ENCODE measurements around the gene ARHGAP25. TPM values are rescaled to one million over a fixed set of nuclear protein-coding genes. Genes with fewer than 3 reads are reported as not detected.

ARHGAP25 gene
- total and polyA plus RNA-seq, 2 donors (not counting 3 experiments of a cell fraction or from before 2014, with no cell fraction given), result 0.50 to 2.0 TPM

DNA sequence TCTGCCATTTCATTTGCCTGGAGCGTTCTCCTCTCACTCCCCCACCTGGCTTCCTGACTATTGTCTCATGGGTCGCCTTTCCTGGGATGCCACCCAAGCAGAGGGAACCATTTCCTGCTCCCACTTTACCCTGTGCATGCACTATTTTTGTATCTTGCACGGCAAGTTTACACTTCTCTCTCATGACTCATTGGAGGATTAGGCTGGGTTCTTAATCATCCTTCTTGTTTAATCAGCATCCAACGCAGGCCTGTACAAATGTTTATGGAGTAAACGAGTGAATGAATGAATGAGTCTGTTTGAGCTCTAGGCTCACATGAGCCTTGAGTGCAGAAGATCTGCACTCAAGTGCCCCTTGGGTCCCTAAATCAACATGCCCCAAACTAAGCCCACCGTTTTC, 3.8 kb upstream of the ARHGAP25 start:
- Histone ChIP-seq H3K36me3 (ENCODE audit: control insufficient read depth in 2 of 2, extremely low read depth in 1 of 2, insufficient read depth in 2 of 2, low read length in 2 of 2) (no peaks in the 10 kb centered on the region), H3K4me2 (ENCODE audit: insufficient read depth, low read length) (no peak overlapping the region), H3K79me2 (ENCODE audit: control insufficient read depth, insufficient read depth, low read length) (no peaks in the 10 kb centered on the region), H3K27me3 (ENCODE audit: control insufficient read depth in 2 of 2, insufficient read depth in 2 of 2, low read length in 2 of 2) (peaks cover 27 to 28% of the 10 kb centered on the region in 2 experiments), H3K4me1 (ENCODE audit: control insufficient read depth, extremely low read depth, insufficient read depth, low read length) (no peaks in the 10 kb centered on the region), H4K20me1 (replicated peaks; ENCODE audit: control insufficient read depth, extremely low read depth, insufficient read depth, low read length) (no peaks in the 10 kb centered on the region), H3K9me3 (replicated peaks; ENCODE audit: control insufficient read depth, insufficient read depth, low read length) (no peaks in the 10 kb centered on the region), H2AFZ (ENCODE audit: low read depth, low read length) (no peak overlapping the region), H3K9me1 (replicated peaks; ENCODE audit: control insufficient read depth, extremely low read depth, insufficient read depth, low read length) (no peaks in the 10 kb centered on the region), H3K27ac (ENCODE audit: insufficient read depth, low read depth, low read length) (no peak overlapping the region), H3K4me3 (replicated peaks in 1 of 3; ENCODE audit: insufficient read depth in 1 of 3, low read depth in 1 of 3, low read length in 3 of 3) (no peak overlapping the region), H3K9ac (replicated peaks; ENCODE audit: extremely low read depth, insufficient read depth, low read length) (no peak overlapping the region)
- ChIA-PET CTCF (interaction anchor here (1.1 kb wide), 1 partner anchor 243 kb away, joined by 3 read pairs; no protein-coding TSS in a partner anchor), POLR2A (no interaction called here)
- dilution Hi-C loops (cut with MboI; ENCODE audit: extremely low pct_ligation_motif_present, low sequenced_read_pairs), result loop anchor here (25.0 kb wide), 1 partner anchor 206 kb away; no protein-coding TSS in a partner anchor
- TF ChIP-seq POLR2A (IDR thresholded peaks at IDR 0.05; ENCODE audit: low read depth, low read length) (no peak), GATA2 (IDR thresholded peaks at IDR 0.05; ENCODE audit: insufficient read depth, insufficient read length, low read depth, low read length) (no peak), POLR2AphosphoS5 (IDR thresholded peaks at IDR 0.05; ENCODE audit: insufficient read depth, low read depth, low read length) (no peak), EZH2 (IDR thresholded peaks at IDR 0.05; ENCODE audit: borderline replicate concordance, low read depth, low read length, severe bottlenecking) (no peak), FOS (IDR thresholded peaks at IDR 0.05; ENCODE audit: borderline replicate concordance, insufficient read depth, low read length) (no peak), JUN (IDR thresholded peaks at IDR 0.05; ENCODE audit: borderline replicate concordance, insufficient read depth, insufficient read length, low read depth) (no peak), MYC (IDR thresholded peaks at IDR 0.05; ENCODE audit: low read depth, low read length) (no peak), CTCF (IDR thresholded peaks at IDR 0.05; ENCODE audit: extremely low read depth in 1 of 2, insufficient read depth in 1 of 2, low read depth in 1 of 2, low read length in 2 of 2) (no peak)
- TF ChIP-seq, protein P1, sequence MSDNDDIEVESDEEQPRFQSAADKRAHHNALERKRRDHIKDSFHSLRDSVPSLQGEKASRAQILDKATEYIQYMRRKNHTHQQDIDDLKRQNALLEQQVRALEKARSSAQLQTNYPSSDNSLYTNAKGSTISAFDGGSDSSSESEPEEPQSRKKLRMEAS (IDR thresholded peaks at IDR 0.05; ENCODE audit: insufficient read depth, insufficient read length), result no peak
- intact Hi-C loops (cut with micrococcal nuclease), result no loop called here
- no TSS peak for BruUV-seq (replicated peaks)
- DNase-seq (ENCODE audit: low read depth, low spot score), result no peak
- no peak for FAIRE-seq

Measured in endothelial cell of umbilical vein (primary cell).